ENCODE data around the gene SMIM45.
A peak's percentile ranks its signal among the peaks of the same experiment; 100 is the strongest.

Gene SMIM45

DNA sequence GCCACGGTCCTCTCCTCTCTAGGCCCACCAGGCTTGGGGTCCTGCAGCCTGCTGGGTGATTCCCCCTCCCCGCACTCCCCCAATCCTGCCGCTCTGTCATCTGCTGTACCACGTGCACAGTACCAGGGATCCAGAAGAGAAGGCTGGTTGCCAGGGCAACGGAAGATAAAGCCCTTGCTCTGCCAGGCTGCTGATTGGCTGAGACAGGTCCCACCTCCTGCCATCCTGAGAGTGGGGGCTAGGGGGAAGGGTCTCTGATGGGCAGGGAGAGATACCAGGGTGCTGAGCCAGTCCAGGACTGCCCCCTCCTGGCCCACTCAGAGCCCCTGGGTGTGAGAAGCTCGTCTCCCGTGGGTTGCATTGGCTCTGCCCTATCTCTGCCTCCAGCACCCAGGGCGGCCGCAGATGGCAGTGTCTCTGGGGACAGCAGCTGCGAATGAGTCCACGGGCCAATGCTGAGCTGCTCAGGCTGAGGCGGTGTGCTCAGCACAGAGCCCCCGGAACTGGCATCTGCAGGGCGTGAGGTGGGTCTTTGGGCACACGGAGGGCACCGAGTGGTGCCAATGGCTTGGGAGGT lies at the start of gene SMIM45:
TSS of gene SMIM45 (plus strand) at position 253 of the 577 bp plus-strand sequence.
- no peak for DNase-seq

DNA sequence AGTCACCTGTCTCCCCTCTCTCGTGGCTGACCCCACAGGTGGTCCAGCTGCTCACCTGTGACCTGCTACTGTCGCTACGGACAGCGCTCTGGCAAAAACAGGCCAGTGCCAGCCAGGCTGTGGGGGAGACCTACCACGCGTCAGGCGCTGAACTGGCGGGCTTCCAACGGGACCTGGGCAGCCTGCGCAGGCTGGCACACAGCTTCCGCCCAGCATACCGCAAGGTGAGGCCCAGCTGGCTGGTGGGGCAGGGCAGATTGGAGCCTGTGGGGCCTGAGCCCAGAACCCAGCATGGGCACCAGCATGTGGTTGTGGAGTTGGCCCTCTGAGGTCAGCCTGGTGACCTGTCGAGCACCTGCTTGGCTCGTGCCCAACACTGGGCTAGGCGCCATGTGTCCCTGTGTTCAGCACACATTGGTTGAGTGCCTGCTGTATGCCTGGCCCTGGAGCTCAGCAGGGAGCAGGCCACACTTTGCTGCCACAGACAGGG lies 49.0 kb upstream of the SMIM45 start:
- DNase-seq, result no peak

DNA sequence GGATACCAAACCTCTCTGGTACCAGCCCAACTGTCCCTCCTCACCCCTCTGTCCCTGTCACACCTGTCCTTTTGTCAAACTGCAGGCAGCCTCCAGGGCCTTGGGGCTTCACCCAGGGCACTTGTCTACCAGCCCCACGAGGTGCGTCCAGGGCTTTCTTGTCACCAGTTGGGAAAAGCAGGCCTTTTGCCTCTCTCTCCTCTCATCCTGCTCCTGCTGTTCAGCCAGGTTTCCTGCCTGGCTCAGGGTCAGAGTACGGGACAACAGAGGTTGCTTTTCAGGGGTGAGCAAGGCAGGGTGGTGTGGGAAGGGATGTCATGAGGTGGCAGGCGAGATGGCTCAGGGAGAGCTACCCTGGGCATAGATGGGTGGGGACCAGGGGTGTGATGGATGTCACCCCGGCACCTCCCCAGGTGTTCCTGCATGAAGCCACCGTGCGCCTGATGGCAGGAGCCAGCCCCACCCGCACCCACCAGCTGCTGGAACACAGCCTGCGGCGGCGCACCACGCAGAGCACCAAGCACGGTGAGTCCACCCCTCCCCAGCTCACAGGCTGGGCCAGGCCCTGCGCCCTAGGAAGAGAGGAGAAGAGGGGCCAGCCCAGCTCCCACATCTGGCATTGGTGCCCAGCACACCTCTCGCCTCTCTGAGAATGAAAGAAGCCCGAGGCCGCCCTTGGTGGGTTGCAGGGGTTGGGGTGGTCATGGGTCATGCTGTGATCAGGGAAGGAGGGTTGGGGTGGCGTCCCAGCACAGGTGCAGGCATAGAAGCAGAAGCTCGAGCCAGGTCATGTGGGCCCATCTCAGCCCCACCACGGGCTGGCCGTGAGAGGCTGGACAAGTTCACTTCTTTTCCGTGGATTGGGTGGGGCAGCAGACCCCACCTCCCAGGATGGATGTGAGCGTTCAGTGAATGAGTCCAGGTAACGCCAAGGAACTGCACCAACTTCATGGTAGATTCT lies 47.2 kb upstream of the SMIM45 start:
- no peak for DNase-seq

DNA sequence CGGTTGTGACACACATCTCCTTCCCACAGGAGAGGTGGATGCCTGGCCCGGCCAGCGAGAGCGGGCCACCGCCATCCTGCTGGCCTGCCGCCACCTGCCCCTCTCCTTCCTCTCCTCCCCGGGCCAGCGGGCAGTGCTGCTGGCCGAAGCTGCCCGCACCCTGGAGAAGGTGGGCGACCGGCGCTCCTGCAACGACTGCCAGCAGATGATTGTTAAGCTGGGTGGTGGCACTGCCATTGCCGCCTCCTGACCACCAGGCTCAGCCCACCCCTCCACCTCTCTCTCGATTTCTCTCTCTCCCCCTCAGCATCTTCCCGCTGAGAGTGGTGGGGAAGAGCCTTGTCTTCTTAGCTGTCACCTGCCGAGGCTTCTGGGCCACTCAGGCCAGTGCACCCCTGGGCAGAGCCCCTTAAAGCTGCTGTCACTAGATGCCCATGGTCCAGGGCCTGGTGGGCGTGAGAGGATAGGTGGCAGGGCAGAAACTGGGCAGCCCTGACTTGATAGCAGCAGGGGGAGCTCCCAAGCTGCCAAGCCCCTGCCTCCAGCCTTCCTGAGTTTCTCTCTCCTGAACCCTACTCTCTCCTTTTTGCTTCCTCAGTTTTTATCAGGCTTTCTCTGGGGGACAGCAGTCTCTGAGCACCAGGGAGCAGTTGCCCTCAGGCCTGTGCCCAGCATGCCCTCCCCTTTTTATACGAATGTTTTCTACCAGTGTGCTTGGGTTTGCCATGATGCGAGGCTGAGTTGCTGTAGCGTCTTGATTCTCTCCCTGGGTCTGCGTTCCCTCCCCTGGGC lies 46.3 kb upstream of the SMIM45 start:
- DNase-seq, result no peak

DNA sequence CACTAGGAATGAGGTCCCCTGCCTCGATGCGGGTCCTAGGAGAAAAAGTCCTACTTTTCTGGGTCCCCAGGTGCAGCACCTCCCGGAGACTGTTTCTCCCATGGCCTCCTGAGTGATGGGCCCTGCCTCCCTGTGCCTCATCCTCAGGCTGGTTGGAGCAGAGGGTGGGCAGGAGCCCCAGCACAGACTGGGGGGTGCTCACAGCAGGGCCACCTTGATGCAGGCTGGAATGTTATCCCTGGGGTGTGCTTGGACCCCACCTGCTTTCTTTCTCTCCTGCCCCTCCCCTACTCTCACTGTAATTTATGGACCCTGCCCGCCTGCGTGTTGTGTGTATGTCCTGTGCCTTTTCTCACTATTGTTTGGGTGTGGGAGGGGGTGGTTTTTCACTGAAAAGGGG lies 45.1 kb upstream of the SMIM45 start:
- no peak for DNase-seq

DNA sequence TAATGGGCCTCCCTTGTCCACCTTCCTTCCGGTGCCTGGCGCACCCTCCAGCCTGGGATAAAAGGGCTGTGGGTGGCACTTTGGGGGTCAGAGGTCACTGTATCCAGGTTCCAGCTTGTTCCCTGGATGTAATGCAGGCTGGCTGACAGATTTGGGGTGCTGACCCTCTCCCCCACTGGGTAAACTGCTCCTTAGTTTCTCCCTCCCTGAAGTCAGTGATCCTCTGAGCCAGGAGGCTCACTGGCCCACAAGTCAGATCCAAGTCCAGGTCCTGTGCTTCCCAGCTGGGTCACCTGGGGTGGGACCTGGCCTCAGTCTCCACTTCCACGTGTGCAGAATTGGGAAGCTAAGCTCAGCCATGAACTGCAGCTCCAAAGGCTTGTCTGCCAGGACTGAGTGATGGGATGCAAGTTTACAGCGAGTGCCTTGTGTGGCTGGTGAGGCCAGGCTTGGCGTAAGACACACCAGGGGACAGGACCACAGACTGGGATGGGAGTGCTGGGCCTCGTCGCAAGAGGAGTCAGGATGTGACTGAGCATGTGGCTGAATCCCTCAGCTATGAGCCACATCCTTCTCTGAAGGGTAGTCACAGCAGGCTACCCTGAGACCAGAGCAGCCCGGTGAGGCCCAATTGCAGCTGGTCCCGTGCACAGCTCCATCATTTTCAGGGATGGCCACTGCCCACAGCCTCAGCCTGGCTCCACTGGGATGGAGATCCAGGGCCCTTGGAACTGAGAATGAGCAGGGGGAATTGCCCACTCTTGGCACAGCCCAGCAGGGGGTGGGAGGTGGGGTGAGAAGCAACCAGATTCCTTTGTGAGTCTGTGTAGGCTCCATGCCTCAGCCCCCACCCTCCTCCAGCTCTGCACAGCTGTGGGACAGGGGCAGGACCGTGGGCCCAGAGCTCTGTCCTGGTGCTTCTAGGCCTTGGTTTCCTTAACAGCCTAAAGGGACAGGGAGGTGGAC lies 44.2 kb upstream of the SMIM45 start:
- no peak for DNase-seq

DNA sequence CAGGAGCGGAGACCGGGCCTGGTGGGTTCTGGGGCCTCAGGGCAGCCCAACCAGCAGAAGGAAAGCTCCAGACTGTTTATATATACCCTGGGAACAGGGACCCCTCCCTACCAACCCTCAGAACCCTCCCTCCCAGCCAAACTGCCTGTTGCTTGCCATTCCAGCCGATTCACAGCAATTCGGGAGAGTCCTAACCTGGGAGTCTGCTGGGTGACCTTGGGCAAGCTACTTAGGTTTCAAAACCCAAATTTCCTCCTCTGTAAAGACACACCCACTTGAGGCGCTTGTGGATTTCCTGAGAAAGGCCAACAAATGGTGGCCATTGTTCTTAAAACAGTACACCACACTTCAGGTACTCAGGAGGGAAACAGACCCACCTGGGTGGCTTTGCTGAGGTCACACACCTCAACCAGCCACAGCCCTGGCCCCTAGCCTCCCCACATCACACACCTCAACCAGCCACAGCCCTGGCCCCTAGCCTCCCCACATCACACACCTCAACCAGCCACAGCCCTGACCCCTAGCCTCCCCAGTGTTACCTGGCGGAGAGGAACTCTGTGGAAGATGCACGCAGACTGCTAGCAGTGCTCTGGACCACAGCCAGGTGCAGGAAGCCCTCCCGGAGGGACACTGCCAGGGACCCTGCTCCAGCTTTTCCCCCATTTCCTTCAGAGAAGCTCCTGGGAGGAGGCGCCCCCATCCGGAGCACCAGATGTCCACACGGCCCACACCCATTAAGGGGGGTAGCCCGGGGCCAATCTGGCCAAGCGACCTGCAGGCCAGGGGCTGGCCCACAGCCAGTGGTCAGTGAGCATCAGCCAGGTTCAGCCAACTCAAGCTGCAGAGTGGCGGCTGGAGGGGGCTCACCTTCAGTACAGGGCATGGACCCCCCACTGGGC lies 43.3 kb upstream of the SMIM45 start:
- no peak for DNase-seq

DNA sequence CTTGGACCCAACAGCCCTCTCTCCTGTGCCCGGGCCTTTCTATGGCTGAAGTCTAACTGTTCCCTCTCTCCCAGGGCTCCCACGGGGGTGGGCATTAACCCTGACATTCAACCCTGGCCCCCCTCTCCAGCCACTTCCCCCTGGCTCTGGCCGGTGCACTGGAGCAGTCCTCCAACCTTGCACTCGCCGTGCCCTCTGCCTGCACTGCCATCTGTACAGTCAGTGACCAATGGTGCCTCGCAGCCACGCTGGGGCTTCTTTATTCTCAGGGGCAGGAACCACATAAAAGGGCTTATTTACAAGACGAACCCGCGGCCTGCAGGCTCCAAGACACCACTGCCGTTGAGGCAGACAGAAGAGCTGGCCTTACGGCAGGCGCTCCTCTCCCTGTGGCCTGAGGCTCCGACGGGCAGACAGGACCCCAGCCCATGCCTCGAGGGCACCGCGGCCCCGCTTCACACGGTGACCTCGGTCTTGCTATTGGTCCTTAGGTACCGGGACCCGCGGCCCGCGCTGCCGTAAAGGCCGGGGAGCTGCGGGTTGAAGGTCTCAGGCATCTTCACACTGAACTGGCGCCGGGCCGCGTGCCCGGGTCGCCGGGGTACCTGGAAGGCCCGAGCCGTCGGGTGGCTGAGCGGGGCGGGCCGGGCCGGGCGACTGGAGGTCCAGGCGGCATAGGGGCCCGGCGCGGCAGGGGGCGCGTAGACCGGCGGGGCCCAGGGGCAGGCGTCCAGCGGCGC lies 42.5 kb upstream of the SMIM45 start:
- no peak for DNase-seq

DNA sequence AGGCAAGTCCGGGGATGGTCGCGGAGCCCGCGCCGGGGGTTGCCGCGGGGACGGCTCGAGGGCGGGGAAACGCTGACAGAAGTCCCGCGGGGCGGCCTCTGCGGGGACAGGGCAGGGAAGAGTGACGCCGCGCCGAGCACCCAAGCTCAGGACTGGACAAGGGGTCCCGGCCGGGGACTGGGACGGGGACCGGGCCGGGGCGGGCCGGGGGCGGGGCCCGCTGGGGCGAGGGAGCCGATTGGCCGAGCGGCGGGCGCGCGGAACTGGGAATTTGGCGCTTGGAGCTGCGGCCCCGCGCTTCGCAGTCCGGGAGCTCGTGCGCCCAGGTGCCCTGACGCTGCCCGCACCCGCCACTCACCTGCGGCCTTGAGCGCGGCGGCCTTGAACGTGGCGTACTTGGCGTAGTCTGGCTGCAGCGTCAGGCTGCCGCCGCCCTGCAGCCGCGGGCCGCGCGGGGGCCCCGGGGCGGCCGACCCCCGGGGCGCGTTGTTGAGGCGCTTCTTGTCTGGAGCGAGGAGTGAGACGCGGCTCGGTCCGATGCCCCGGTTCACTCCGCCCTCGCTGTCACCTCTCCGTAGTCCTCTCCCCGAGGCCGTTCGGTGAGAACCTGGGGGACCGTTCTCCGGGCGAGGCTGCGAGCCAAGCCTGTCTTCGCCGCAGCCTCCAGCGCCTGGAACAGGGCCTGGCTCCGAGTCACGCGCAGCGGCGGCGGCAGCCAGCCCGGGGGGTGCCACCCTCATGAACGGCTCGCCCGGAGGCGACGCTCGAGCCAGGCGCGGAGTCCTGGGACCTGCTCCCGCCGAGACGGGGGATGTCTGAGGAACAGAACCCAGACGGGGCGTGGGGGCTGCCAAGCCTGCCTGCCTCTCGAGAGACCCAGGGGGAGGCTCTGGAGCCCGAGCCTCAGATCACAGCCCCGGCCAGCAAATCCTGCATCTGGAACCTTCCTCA lies 41.6 kb upstream of the SMIM45 start:
- peak in 3 of 5 donors; percentile 12 to 25 (median 25) for DNase-seq

DNA sequence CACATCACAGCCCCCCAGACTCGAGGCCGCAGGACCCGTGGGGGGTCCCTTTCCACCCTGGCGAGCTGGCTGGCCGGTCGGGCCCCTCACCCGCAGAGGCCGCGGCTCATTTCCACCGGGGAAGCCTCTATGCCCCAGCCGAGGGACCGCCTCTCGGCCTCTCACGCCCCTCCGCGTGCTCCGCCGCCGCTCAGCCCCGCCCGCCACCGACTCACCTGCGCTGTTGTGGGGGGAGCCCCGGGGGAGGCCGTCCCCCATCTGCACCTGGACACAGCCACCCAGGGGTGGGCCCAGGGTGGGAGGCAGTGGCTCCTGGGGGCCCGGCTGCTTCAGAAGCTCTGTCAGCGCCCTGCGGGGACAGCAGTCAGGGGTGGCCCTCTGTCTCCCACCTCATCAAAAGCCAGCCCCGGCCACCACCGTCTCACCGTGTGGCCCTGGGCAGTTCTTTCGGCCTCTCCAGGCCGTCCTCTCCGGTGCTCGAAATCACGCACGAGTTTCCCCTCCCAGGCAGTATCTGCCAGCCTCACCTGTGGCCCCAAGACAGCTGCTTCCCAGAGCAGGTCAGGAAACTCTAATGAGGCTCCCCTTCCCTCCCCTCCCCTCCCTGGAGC lies 40.8 kb upstream of the SMIM45 start:
- DNase-seq, result no peak

DNA sequence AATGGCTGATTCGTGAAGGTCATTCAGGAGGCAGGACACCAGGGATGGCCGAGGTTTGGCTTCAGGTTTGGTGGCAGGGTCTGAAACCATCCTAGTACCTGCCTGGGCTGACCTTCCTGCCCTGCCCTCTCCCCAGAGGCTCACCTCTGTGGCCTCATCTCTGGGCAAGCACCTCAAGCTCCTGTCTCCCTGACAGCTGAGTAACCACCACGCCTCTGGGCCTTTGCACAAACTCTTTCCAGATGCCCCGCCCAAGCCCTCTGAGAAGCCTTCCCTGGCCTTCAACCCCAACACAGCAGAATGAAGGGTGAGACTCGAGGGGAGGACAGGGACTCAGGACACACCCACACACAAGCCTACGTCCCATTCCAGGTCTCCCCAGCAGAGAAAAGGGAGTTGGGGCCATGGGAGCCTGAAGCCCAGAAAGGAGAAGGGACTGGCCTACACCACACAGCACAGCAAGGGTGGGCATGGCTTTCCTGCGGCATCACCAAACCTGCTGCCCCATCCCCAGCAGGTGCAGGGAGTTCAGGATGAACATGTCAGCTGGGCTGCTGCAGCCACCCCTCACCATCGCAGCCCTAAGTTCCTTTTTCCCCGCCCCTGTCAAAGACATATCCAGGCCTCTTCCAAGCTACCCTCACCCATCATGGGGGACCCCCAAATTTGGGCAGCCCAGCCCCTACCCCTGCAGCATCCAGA lies 39.5 kb upstream of the SMIM45 start:
- DNase-seq, result no peak

DNA sequence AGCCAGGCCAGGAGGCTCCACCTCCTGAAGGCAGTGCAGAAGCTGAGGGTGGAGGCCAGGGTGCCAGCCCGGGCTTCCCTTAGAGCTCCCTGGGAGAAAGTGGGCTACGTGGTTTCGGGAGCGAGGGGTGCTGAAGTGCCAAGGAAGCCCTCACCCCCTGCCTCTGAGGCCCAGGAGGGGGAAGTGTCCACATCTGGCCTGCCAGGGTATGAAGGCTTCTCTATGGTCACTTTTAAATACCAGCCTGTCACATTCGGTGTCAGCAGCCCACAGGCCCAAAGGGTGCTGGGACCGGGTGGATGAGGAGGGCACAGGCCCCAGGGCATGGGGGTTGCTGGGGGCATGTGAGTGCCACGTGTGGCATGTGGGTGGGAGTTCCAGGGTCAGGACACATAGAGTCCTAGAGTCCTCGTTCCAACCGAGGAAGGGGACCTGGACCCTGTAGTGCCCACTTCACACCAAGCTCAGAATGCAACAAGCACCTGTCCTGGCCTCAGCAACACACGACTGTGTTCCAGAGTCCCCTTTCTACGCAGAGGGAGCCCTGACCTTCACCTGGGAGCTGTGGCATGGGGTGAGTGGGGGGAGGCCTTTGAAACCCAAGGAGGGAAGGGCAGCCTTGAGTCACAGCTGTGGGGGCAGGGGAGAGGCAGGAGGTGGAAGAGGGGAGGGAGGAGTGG lies 38.8 kb upstream of the SMIM45 start:
- DNase-seq, result no peak

DNA sequence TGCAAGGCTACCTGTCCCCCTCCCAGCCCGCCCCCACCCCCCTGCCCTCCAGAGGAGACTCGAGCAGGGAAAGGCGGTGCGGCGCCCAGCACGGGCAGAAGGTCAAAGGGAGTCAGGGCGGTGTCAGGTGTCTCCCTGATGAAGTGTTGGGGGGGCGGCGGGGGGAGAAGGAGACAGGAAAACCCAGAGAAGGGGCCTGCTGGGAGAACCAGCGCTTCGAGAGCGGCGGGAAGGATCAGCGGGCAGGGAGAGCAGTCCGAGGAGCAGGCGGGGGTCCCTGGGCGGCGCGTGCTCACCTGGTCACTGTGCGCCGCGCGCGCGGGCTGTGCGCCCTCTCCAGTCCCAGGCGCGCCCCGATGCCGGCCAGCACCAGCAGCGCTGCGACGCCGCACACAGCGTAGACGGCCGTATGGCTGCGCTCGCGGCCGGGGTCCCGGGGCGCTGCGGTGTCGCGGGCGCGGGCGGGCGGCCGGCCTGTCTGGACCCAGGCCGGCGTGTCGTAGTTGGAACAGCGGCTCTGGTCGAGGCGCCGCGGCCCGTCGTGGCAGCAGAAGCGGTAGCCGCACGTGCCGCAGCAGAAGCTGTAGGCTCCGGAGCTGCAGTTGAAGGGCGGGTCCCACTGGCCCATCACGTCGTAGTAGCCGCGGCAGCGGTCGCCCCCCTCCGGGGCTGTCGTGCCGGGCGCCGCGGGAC lies 38.0 kb upstream of the SMIM45 start:
- no peak for DNase-seq

DNA sequence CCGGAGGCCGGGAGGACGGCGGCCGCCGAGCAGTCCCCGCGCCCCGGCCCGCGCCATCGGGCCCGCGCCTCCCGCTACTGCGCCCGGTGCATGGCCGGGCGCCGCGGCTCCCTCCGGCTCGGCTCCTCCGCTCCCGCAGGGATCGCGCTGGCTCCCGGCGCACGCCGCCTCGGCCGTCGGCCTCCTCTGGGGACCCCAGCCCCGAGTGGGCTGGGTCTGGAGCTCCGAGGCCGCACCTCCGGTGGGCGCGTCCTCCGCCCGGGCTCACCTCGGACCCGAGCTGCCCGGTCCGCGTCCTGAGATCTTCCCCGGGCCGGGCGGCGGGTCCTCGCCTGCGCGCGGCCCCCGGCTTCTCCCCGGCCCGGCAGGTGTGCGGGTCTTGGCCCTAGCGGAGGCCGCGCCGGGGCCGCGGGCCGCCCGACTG lies 37.3 kb upstream of the SMIM45 start:
- no peak for DNase-seq

DNA sequence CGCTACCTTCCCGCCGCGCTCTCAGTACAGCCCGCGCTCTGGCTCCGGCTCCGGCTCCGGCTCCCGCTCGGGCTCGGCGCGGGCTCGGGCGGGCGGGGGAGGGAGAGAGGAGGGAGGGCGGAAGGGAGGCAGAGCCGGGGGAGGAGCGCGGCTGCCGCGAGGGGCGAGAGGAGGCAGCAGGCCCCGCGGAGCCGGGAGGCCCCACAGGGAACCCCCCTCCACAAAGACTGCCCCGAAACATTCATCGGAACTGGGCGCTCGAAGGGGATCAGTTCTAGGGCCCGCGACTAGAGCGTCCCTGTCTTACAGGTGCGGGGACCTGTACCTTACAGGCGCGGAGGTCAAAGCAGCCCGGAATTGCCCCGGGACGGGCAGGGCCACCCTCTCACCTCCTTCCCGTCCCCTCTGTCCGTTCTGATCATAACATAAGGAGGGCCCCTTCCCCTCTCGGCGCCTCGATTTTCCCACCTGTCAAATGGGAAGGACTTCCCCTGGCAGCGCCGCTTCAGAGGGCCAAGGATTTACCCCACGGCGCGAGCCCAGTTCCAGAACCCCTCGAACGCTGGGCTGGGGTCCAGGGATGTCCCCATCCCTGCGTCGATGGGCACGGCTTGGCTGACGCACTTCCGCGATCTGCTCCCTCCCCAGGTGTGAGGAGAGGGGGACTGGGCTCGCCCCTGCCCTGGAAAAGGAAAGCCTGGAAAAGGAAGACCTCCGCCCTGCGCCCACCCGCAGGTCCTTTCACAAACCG lies 36.7 kb upstream of the SMIM45 start, which contains the start of gene SHISA8:
TSS of gene SHISA8 (minus strand) at position 40 of the 751 bp plus-strand sequence. CDS start 407 bp downstream, outside the sequence.
- DNase-seq, result peak; percentile 36 to 60 (median 52)
